GM19099 (cell line): ENCODE results near the gene MRPS18A.

Experiments
- POLR2A ChIP-seq: IDR thresholded peaks from 3 replicates; pipeline ENCODE4 v1.6.1; 2011; ENCODE audit warnings: low read depth; ENCODE audit not compliant: insufficient read length; ENCODE audit errors: extremely low read depth

The MRPS18A gene

GRCh38 chr6:43622541-43622940, 65.0 kb downstream of the MRPS18A start:
- TF ChIP-seq POLR2A = no peak

- no peak for TF ChIP-seq POLR2A
Observed at GRCh38 chr6:43621836-43622180, 65.8 kb downstream of the MRPS18A start.
